ENCODE measurements around the gene PWP1.

PWP1 gene

DNA sequence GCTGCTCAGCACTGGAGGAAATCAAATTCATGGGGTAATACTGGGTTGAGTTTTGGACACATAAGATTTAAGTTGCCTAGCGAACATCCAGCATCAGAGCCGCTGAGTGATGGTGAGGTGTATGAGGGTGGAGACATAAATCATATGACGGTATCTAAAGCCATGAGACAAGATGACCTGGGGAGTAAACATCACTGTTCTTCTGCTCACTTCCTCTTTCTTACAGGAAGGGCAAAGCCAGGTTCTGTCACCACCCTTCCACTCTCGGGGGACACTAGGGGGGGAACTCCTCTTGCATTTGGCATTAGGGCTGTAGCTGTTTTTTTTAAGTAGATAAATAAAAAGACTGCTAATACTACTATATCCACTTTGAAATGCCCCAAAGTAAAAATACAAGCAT lies 51.3 kb downstream of the PWP1 start:
- no peak for DNase-seq

DNA sequence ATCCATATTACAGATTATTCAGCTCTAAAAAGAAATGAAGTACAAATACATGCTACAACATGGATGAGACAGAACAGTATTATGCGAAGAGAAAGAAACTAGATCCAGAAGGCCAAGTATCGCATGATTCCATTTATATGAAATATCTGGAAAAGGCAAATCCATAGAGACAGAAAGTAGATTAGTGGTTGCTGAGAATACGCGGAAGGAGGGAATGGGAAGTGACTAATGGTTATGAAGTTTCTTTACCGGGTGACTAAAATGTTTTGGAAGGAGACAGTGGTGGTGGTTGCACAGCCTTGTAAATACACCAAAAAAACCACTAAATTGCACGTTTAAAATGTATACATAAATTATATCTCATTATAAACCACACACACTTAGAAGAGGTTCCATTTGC lies 62.9 kb downstream of the PWP1 start:
- DNase-seq: no peak

DNA sequence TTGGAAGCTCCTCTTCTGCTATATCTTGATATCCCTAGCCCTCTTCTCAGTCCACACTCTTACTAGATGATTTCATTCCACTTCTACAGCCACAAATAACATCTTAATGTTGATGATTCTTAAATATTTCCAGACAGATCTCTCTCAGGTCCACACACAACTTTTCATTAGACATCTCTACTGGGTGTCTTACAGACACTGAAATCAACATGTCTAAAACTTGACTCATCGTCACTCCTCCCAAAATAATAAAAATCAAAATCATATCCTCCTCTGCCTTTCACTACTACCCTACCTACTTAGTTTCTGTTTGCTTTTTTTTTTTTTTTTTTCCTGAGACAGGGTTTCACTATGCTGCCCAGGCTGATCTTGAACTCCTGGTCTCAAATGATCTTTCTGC lies 63.5 kb downstream of the PWP1 start:
- no peak for DNase-seq

DNA sequence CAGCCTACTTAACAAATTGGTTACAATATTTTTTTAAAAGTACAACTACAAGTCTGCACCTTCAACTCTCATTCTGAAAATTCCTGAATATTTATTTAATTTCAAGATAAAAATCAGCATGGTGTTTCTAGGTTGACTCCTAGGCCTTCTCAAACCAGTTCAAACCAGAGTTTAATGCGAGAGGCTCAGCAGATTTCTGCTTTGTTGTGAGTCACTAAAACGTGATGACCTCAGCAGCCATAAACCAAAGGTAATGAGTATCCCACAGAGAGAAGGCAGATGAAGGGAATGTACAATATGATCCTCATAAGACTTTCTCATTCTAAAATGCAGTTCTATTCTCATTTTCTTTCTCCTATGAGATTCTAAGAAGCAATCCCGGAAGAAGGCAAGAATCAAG lies 73.8 kb downstream of the PWP1 start:
- no peak for DNase-seq

DNA sequence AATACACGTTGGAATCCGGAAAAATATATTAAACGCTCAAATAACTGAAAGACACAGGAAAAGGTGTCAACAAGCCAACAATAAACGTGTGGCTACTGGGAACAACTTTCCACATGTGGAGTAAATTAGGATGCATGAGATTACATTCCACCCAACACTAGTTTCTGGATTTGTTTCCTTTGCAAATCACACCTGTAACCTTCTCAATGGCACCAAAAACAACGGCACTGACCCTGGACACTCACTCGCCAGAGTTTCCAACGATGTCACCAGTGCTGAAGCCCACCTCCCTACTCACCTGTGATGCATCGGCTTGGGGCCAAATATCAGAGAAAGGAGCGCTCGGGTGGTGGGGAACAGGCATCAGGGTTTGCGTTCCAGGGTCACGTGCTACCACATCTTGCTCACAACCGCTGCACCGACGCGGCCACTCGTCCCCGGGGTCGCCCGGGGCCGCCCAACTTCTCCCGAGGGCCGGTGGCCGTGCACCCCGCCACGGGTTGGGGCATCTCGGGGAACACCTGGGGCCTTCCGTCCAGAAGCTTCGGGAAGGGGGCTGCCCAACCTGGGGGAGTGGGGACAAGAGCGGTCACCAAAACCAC lies 74.7 kb downstream of the PWP1 start:
- DNase-seq: peak; percentile 71

DNA sequence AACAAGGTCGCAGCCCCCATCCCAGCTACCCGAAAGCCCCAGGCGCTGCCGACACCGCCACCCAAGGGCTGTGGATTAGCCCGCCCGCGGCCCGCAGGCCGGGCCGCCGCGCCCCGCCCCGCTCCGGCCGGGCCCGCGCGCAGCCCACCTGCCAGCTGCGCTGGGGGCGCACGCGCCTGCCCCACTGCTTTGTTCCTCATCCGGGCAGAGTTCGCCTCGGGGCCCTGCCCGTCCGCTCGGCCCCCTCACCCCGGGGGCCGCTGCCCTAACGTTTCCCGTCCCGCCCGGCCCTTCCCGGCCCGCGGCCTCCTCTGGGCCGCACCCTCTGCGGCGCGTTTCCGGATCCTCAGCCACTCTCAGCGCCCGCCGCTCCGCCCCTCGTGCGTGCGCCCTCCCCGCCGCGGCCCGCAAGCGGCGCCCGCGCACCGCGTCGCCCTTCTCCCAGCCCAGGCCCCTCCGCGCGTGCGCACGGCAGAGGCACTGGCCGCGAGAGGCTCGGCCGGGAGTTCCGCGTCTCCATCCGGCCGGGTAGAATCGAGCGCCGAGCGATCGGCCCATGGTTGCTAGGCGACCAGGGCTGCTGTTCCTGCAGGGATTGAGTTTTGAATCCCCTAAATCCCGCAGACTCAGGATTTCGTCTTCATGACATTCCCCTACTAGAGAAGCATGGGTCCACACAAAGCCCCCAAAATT lies 75.4 kb downstream of the PWP1 start, which contains the start of gene PRDM4:
PRDM4 (minus strand) TSS at position 329 of the 693 bp plus-strand sequence. CDS start 622 bp downstream, outside the sequence.
- peak; percentile 92 for DNase-seq

DNA sequence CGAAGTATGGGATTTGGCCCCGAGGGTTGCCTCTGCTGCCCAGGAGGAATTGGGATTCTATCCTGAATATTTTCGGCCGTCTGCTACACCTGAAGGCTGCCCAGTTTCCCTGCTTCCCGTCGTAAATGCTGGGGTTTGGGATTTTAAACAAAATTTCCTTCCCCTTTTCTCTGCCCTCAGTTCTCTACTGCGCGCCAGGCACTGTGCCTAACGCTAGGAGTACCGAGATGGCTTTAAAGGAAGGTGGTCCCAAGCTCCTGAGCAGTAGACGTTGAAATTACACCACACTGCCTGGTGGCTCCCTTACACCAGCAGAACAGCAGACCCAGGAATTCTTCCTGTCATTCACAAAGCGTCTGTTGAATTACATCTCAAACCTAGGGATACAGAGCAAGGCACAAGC lies 75.9 kb downstream of the PWP1 start:
- no peak for DNase-seq

Measured in activated CD8-positive, alpha-beta memory T cell treated with anti-CD3 and anti-CD28 coated beads, Interleukin-2, amount 50 U/mL, for 48 hours (primary cell).